ENCODE results near the gene TBC1D9. TPM values are rescaled to one million over a fixed set of nuclear protein-coding genes. Genes with fewer than 3 reads are reported as not detected.

The TBC1D9 gene
- 10 to 100 TPM; 36.4 to 57.1 (median 43.8) TPM for total RNA-seq

- TF ChIP-seq CTCF (IDR thresholded peaks at IDR 0.05; ENCODE audit: low read depth): no peak
Observed at GRCh38 chr4:140756319-140757231, at the start of gene TBC1D9. TSS of gene TBC1D9 (minus strand) at chr4:140756385. CDS start at chr4:140756045, 340 bp downstream.

DNA sequence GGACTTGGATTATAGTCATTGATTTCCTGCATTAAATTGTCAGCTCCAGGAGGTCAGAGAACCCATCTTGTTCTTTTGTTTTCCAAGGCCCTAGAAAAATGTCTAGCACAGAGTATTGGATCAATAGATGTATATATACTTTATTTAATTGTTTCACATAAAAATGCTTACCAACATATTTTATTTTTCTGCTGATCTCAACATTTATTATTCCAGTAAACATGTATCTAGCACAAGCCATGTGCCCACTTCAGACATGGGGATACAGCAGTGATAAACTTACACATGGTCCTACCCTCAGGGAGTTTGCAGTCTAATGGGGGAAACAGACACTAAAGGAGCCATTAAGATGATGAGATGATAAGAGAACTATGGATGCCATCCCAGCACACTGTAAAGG lies 49.1 kb upstream of the TBC1D9 start:
- TF ChIP-seq CTCF (IDR thresholded peaks at IDR 0.05; ENCODE audit: low read depth): no peak

DNA sequence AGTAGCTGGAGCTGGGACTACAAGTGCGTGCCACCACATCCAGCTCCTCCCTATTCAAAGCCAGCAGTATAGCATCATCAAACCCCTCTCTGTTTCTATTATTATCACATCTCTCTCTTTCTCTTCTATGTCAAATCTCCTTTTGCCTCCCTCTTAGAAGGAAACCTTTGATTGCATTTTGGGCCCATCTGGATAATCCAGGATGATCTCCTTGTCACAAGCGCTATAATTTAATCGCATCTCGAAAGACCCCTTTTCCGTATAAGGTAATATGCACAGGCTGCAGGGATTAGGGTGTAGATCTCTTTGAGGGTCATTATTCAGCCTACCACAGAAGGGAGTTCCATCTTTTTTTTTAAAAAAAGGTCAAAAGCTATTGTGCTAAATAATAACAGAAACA lies 46.4 kb upstream of the TBC1D9 start:
- TF ChIP-seq CTCF (IDR thresholded peaks at IDR 0.05; ENCODE audit: low read depth): no peak

DNA sequence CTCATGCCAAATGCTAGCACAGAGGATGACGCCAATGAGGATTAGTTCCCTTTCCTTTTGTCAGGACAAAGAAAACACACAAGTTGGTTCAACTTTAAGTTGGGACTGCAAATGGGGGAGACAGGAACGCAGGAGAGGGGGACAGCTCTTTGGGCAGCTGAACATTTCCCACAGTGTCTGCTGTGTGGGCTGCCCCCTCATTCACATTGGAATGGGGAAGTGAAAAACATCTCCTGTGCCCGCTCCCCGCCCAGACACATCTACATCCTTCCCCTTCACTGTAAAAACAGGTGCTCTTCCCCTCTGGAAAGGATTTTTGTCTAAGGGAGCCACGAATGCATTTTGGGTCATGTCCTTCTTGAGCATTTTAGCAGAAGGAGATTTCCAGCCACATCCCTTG lies 44.5 kb upstream of the TBC1D9 start:
- no peak for TF ChIP-seq CTCF (IDR thresholded peaks at IDR 0.05; ENCODE audit: low read depth)

DNA sequence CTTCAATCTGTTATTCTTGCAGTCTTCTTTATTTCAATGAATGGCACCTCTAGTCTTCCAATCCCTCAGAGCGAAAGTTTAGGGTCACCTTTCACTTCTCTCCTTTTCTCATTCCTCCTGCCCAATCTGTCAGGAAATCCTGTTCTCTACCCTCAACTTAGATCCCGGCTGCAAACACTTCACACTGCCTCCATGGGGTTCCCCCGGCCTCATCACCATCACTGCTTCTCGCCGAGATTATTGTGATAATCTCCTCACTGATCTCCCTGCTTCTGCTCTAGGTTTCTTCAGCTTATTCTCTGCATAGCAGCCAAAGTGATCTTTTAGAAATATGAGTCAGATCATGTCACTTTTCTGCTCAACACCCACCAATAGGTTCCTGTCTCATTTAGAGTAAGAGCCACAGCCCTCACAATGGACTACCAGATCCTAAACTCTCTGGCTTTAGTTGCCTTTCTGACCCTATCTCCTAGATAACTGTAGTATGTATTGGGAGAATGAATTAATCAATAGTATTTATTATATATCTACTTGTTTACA lies 43.6 kb upstream of the TBC1D9 start:
- TF ChIP-seq CTCF (IDR thresholded peaks at IDR 0.05; ENCODE audit: low read depth): no peak

DNA sequence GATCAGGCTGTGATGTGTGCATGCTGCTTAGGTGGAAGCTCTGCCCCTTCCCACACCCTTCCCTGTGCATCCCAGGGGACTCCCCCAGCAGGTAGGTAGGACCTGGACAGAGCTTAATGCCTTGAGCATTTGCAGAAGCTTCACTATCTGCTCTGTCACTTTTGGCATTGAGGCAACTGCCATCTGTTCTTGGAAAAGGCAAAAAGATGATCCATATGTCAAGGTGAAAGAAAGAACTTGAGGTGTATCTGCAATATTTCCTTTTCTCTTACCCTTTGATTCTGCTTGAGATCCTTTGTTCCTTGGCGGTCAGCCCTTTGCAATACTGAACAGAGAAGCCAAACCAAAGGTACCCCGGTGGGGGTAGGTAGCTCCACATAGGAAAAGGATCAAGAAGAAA lies 37.1 kb upstream of the TBC1D9 start:
- TF ChIP-seq CTCF (IDR thresholded peaks at IDR 0.05; ENCODE audit: low read depth): no peak

- no peak for TF ChIP-seq CTCF (IDR thresholded peaks at IDR 0.05; ENCODE audit: low read depth)
Observed at GRCh38 chr4:140790765-140791164, 34.6 kb upstream of the TBC1D9 start.

All from subcutaneous adipose tissue (tissue), 4 donors.